Kidney (tissue), 14 donors: ENCODE data around the gene TEDC2. TPM values are rescaled to one million over a fixed set of nuclear protein-coding genes. Genes with fewer than 3 reads are reported as not detected.

Source experiments
- DNase-seq, 5 donors: peaks; one replicate each; pipeline ENCODE4 v3.0.0-alpha.2; 2013 to 2020
- FAIRE-seq: peaks from 2 replicates; lab custom pipeline; 2012; peaks lifted over from hg19 to GRCh38; lab: Jason Lieb, UNC
- H3K27ac ChIP-seq, 2 donors: one replicate each; pipeline ENCODE4 v1.7.0; 2013; ENCODE audit warnings: low read depth in 2 of 2, low read length in 2 of 2, inconsistent platforms in 1 of 2
- H3K27me3 ChIP-seq: one replicate; pipeline ENCODE4 v1.7.1; 2013; ENCODE audit warnings: low read length, inconsistent platforms; ENCODE audit not compliant: control insufficient read depth, insufficient read depth
- H3K36me3 ChIP-seq, 3 donors: one replicate each; pipeline versions ENCODE4 v1.7.0 to v1.7.1; 2013; ENCODE audit warnings: low read length in 3 of 3, control low read depth in 1 of 3, inconsistent platforms in 1 of 3; ENCODE audit not compliant: insufficient read depth in 3 of 3, control insufficient read depth in 2 of 3
- H3K4me1 ChIP-seq, 3 donors: one replicate each; pipeline versions ENCODE4 v1.7.0 to v1.7.1; 2013; ENCODE audit warnings: low read length in 3 of 3, inconsistent platforms in 1 of 3, low read depth in 1 of 3; ENCODE audit not compliant: control insufficient read depth in 2 of 3, insufficient read depth in 2 of 3
- H3K4me3 ChIP-seq, 3 donors: one replicate each; pipeline versions ENCODE4 v1.7.0 to v1.8.1; 2013; ENCODE audit warnings: low read length in 3 of 3, control low read depth in 1 of 3, inconsistent platforms in 1 of 3
- H3K9ac ChIP-seq, 3 donors: one replicate each; pipeline versions ENCODE4 v1.7.0 to v1.7.1; 2013; ENCODE audit warnings: low read length in 3 of 3, control low read depth in 1 of 3, inconsistent platforms in 1 of 3
- H3K9me3 ChIP-seq, 3 donors: one replicate each; pipeline versions ENCODE4 v1.7.0 to v1.7.1; 2013; ENCODE audit warnings: low read length in 3 of 3, control low read depth in 1 of 3, inconsistent platforms in 1 of 3; ENCODE audit not compliant: control insufficient read depth in 2 of 3, insufficient read depth in 1 of 3
- CTCF ChIP-seq: IDR thresholded peaks from 3 replicates; pipeline ENCODE4 v1.5.1; 2012; ENCODE audit warnings: mild to moderate bottlenecking, moderate library complexity, borderline replicate concordance; ENCODE audit not compliant: insufficient read depth; ENCODE audit errors: extremely low read depth
- intact Hi-C: fragments of 100-400 bp; cut with DNase I; formaldehyde crosslinking; loops from one replicate; pipeline ENCODE4 v1.11.1; 2022
- polyA plus RNA-seq: library from polyadenylated mRNA; stranded (reverse); fragments of 350-450 nt; fragmentation: Illumina TruSeq; extraction: RNeasy Lipid Tissue Mini Kit (QIAGEN cat#74804); gene quantifications from one replicate; pipeline ENCODE4 v1.2.3, GENCODE V29; 2014; ENCODE audit warnings: low read depth, low replicate concordance; ENCODE audit not compliant: insufficient read depth
- total RNA-seq: library from RNA; stranded (reverse); fragmentation: NEBNext Ultra II Directional; extraction: Animal tissue kit (Norgen Biotek cat#: 25700); gene quantifications from one replicate; pipeline ENCODE4 v1.2.1, GENCODE V29; 2021
- donor health status: control.
- donor health status: control.
- donor health status: control.
- donor health status: control.
- donor health status: control.
- donor health status: DM: yes; HTN: yes; CAD: no.
- donor health status: Normal renal cell carcinoma (clear cell type).

TEDC2 gene
- total and polyA plus RNA-seq, 2 donors from 2014 or later: 1.4 to 1.7 TPM

GRCh38 chr16:2471653-2472487 is 12.0 kb downstream of the TEDC2 start:
- FAIRE-seq (no peak), DNase-seq (peak in 2 of 5 donors; percentile 32 to 75)
- H3K36me3 ChIP-seq: no peaks in the 10 kb centered on the region
- no peak overlapping the region for H3K27ac ChIP-seq
- no peaks in the 10 kb centered on the region for H3K9me3 ChIP-seq
- no peak overlapping the region for H3K9ac ChIP-seq
- H3K4me1 ChIP-seq: peaks cover 0 to 36% (median 0%) of the 10 kb centered on the region in 3 donors
- no peak for TF ChIP-seq CTCF
- H3K4me3 ChIP-seq: no peak overlapping the region
- no peaks in the 10 kb centered on the region for H3K27me3 ChIP-seq
- intact Hi-C loops: no loop called here

DNA sequence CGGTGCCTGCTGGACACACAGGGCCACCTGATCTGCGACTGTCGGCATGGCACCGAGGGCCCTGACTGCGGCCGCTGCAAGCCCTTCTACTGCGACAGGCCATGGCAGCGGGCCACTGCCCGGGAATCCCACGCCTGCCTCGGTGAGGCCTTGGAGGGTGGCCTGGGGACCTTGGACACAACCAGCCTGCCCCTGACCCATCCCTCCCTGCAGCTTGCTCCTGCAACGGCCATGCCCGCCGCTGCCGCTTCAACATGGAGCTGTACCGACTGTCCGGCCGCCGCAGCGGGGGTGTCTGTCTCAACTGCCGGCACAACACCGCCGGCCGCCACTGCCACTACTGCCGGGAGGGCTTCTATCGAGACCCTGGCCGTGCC is 12.6 kb downstream of the TEDC2 start:
- TF ChIP-seq CTCF: no peak
- intact Hi-C loops: no loop called here
- Histone ChIP-seq H3K9ac (no peak overlapping the region), H3K4me1 (peaks cover 0 to 38% (median 3%) of the 10 kb centered on the region in 3 donors), H3K9me3 (no peaks in the 10 kb centered on the region), H3K27me3 (no peaks in the 10 kb centered on the region), H3K27ac (no peak overlapping the region), H3K36me3 (no peaks in the 10 kb centered on the region), H3K4me3 (no peak overlapping the region)
- DNase-seq: peak in 1 of 5 donors; percentile 80
- no peak for FAIRE-seq

DNA sequence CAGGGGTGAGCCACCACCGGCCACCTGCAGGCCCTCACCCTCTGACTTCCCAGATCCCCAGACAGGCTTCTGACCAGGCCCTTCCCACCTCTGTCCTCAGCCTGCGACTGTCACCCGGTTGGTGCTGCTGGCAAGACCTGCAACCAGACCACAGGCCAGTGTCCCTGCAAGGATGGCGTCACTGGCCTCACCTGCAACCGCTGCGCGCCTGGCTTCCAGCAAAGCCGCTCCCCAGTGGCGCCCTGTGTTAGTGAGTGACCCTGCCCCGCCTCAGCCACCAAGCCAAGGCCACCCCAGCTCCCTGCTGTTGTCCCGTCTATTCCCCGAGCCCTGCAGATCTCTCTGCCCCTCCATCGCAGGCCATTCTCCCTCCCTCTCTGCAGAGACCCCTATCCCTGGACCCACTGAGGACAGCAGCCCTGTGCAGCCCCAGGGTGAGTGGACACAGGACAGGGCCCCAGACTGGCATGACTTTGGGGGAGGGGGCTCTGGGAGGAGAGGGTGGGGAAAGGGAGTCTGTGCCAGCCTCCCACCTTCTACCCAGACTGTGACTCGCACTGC is 13.1 kb downstream of the TEDC2 start:
- no peaks in the 10 kb centered on the region for H3K9me3 ChIP-seq
- no peaks in the 10 kb centered on the region for H3K27me3 ChIP-seq
- peaks cover 0 to 43% (median 8%) of the 10 kb centered on the region in 3 donors for H3K4me1 ChIP-seq
- H3K4me3 ChIP-seq: no peak overlapping the region
- no peak for TF ChIP-seq CTCF
- FAIRE-seq: no peak
- intact Hi-C loops: no loop called here
- no peak overlapping the region for H3K27ac ChIP-seq
- no peak overlapping the region for H3K9ac ChIP-seq
- H3K36me3 ChIP-seq: no peaks in the 10 kb centered on the region
- peak in 2 of 5 donors; percentile 68 to 81 for DNase-seq
